Measurements from ENCODE around the gene CAT.
A peak's percentile ranks its signal among the peaks of the same experiment; 100 is the strongest.

Gene CAT

GRCh38 chr11:34438529-34439507 lies at the start of gene CAT:
CAT (plus strand) TSS chr11:34438934; CDS start chr11:34439014, 80 bp downstream.
- TF ChIP-seq CTCF (IDR thresholded peaks at IDR 0.05; ENCODE audit: low read depth, low read length): no peak; the same call in 1 of the 2 replicates
- peak; percentile 95 for DNase-seq (ENCODE audit: extremely low read depth, low read depth)

- no peak for DNase-seq (ENCODE audit: extremely low read depth, low read depth)
- TF ChIP-seq CTCF (IDR thresholded peaks at IDR 0.05; ENCODE audit: low read depth, low read length): no peak
Observed at GRCh38 chr11:34394771-34395300, 43.9 kb upstream of the CAT start.

GRCh38 chr11:34395916-34396550 lies 42.7 kb upstream of the CAT start:
- TF ChIP-seq CTCF (IDR thresholded peaks at IDR 0.05; ENCODE audit: low read depth, low read length): no peak
- peak; percentile 25 for DNase-seq (ENCODE audit: extremely low read depth, low read depth)

GRCh38 chr11:34397120-34397519 lies 41.6 kb upstream of the CAT start:
- no peak for DNase-seq (ENCODE audit: extremely low read depth, low read depth)
- TF ChIP-seq CTCF (IDR thresholded peaks at IDR 0.05; ENCODE audit: low read depth, low read length): no peak

GRCh38 chr11:34397811-34398210 lies 40.9 kb upstream of the CAT start:
- no peak for DNase-seq (ENCODE audit: extremely low read depth, low read depth)
- TF ChIP-seq CTCF (IDR thresholded peaks at IDR 0.05; ENCODE audit: low read depth, low read length): no peak

GRCh38 chr11:34403431-34403830 lies 35.3 kb upstream of the CAT start:
- no peak for DNase-seq (ENCODE audit: extremely low read depth, low read depth)
- no peak for TF ChIP-seq CTCF (IDR thresholded peaks at IDR 0.05; ENCODE audit: low read depth, low read length)

GRCh38 chr11:34404280-34404679 lies 34.5 kb upstream of the CAT start:
- no peak for DNase-seq (ENCODE audit: extremely low read depth, low read depth)
- TF ChIP-seq CTCF (IDR thresholded peaks at IDR 0.05; ENCODE audit: low read depth, low read length): no peak

Data from AG09319 (cell line).